K562 (cell line): ENCODE data around the gene CDKN1B.

ENCODE experiments used
- EP300 ChIP-seq: IDR thresholded peaks from 2 replicates; pipeline ENCODE4 v1.6.1; 2012; ENCODE audit warnings: low read length, improper control_type of control experiment
- EZH2 ChIP-seq: IDR thresholded peaks from 2 replicates; pipeline ENCODE4 v1.6.1; 2012; ENCODE audit warnings: low read depth, mild to moderate bottlenecking, inconsistent platforms, low read length, borderline replicate concordance
- HNRNPK ChIP-seq: fragments of 200-400 bp; formaldehyde crosslinking; IDR thresholded peaks from one replicate; pipeline ENCODE4 v1.6.1; 2018; ENCODE audit warnings: mild to moderate bottlenecking, low read depth, low read length; ENCODE audit not compliant: poor library complexity, severe bottlenecking
- KLF10 ChIP-seq: fragments of 250-450 bp; sonication (Bioruptor Pico); IDR thresholded peaks from 2 replicates; pipeline ENCODE4 v1.6.1; 2021; ENCODE audit warnings: matching md5 sums
- NCOA2 ChIP-seq, 2 experiments: fragments of 450-650 bp; IDR thresholded peaks; 2 replicates each; pipeline ENCODE4 v1.6.1; 2018; ENCODE audit warnings: mild to moderate bottlenecking in 2 of 2, moderate library complexity in 1 of 2; ENCODE audit not compliant: partially characterized antibody in 2 of 2
- PKNOX1 ChIP-seq: fragments of 450-650 bp; IDR thresholded peaks from 2 replicates; pipeline ENCODE4 v1.6.1; 2016
- POLR2H ChIP-seq: IDR thresholded peaks from 2 replicates; pipeline ENCODE4 v1.6.1; 2016; ENCODE audit warnings: missing genetic modification characterization, low read depth, mild to moderate bottlenecking, control low read depth, missing compliant biosample characterization, moderate library complexity
- REST ChIP-seq, 2 experiments: fragments of 450-650 bp; formaldehyde crosslinking in 1 of 2; IDR thresholded peaks; 2 replicates each; pipeline versions ENCODE4 v1.4.0 to v1.6.1; 2014 to 2020; ENCODE audit warnings: mild to moderate bottlenecking in 2 of 2, borderline replicate concordance in 1 of 2, low read depth in 1 of 2
- SRSF1 ChIP-seq: fragments of 200-400 bp; formaldehyde crosslinking; IDR thresholded peaks from 2 replicates; pipeline ENCODE4 v1.6.1; 2017; ENCODE audit warnings: mild to moderate bottlenecking, low read depth, low read length, moderate library complexity
- YY1 ChIP-seq, 3 experiments: IDR thresholded peaks; 2 replicates each; pipeline ENCODE4 v1.6.1; 2011; ENCODE audit warnings: low read length in 2 of 3, mild to moderate bottlenecking in 2 of 3, moderate library complexity in 2 of 3, borderline replicate concordance in 1 of 3, control low read depth in 1 of 3, low read depth in 1 of 3; ENCODE audit not compliant: insufficient read depth in 3 of 3, insufficient replicate concordance in 2 of 3, control insufficient read depth in 1 of 3, insufficient read length in 1 of 3; ENCODE audit errors: extremely low read depth in 1 of 3
- ZBTB34 ChIP-seq: fragments of 250-450 bp; sonication (Bioruptor Pico); IDR thresholded peaks from 2 replicates; pipeline ENCODE4 v1.8.0; 2021; ENCODE audit warnings: mild to moderate bottlenecking, moderate library complexity
- TF ChIP-seq, protein P1 (sequence below), 3 experiments: IDR thresholded peaks in 2 of 3; conservative IDR thresholded peaks in 1 of 3; 2 replicates each; pipeline ENCODE4 v1.5.1; 2011 to 2012; ENCODE audit warnings: low read length in 3 of 3, mild to moderate bottlenecking in 3 of 3, control low read depth in 2 of 3, improper control_type of control experiment in 1 of 3, inconsistent platforms in 1 of 3, low read depth in 1 of 3, mixed read lengths in 1 of 3, moderate library complexity in 1 of 3; ENCODE audit not compliant: insufficient read depth in 2 of 3
- TF ChIP-seq, protein P2 (sequence below): fragments of 250-450 bp; sonication (Bioruptor Pico); IDR thresholded peaks from 2 replicates; pipeline ENCODE4 v1.8.0; 2021; ENCODE audit warnings: moderate library complexity, mild to moderate bottlenecking, inconsistent platforms

GRCh38 chr12:12734054-12734453, 16.9 kb downstream of the CDKN1B start:
- TF ChIP-seq KLF10 (CRISPR knock-in tag) (no peak), SRSF1 (no peak), REST (IDR thresholded peaks at IDR 0.05; ENCODE audit: borderline replicate concordance) (no peak), REST (CRISPR knock-in tag; IDR thresholded peaks at IDR 0.05; ENCODE audit: low read depth) (no peak), ZBTB34 (CRISPR knock-in tag) (no peak), NCOA2 (IDR thresholded peaks at IDR 0.05; ENCODE audit: partially characterized antibody in 2 of 2) (no peak), HNRNPK (no peak), YY1 (IDR thresholded peaks at IDR 0.05; ENCODE audit: borderline replicate concordance in 1 of 3, control insufficient read depth in 1 of 3, extremely low read depth in 1 of 3, insufficient read depth in 3 of 3, insufficient read length in 1 of 3, insufficient replicate concordance in 2 of 3, low read depth in 1 of 3, low read length in 2 of 3) (no peak), PKNOX1 (no peak), POLR2H (tag) (no peak), EP300 (no peak), EZH2 (no peak)
- TF ChIP-seq, protein P1, sequence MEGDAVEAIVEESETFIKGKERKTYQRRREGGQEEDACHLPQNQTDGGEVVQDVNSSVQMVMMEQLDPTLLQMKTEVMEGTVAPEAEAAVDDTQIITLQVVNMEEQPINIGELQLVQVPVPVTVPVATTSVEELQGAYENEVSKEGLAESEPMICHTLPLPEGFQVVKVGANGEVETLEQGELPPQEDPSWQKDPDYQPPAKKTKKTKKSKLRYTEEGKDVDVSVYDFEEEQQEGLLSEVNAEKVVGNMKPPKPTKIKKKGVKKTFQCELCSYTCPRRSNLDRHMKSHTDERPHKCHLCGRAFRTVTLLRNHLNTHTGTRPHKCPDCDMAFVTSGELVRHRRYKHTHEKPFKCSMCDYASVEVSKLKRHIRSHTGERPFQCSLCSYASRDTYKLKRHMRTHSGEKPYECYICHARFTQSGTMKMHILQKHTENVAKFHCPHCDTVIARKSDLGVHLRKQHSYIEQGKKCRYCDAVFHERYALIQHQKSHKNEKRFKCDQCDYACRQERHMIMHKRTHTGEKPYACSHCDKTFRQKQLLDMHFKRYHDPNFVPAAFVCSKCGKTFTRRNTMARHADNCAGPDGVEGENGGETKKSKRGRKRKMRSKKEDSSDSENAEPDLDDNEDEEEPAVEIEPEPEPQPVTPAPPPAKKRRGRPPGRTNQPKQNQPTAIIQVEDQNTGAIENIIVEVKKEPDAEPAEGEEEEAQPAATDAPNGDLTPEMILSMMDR (IDR thresholded peaks at IDR 0.05 in 2 of 3, conservative IDR thresholded peaks at IDR 0.05 in 1 of 3; ENCODE audit: insufficient read depth in 2 of 3, low read depth in 1 of 3, low read length in 3 of 3), result no peak
- TF ChIP-seq, protein P2, sequence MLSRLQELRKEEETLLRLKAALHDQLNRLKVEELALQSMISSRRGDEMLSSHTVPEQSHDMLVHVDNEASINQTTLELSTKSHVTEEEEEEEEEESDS (CRISPR knock-in tag), result no peak
